Measurements from ENCODE around the gene TMEM156.

The TMEM156 gene

DNA sequence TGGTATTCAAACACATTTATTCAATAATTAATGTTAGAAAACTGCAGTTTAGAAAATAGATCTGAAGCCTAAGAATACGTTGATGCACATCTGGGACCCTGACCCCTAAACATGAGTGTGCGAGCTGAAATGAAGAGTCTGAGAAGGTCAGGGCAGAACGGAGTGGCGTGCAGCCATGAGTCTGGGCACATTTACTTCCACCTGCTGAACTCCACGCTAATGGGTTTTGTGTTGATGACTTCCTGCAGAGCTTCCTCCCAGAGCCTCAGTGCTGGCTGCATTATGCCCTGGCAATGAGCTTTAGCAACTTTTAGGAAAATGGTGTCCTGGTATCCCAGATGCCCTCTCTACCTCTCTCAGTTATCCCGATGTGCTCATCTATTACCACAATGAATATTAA lies 111.5 kb downstream of the TMEM156 start:
- no peak for DNase-seq

DNA sequence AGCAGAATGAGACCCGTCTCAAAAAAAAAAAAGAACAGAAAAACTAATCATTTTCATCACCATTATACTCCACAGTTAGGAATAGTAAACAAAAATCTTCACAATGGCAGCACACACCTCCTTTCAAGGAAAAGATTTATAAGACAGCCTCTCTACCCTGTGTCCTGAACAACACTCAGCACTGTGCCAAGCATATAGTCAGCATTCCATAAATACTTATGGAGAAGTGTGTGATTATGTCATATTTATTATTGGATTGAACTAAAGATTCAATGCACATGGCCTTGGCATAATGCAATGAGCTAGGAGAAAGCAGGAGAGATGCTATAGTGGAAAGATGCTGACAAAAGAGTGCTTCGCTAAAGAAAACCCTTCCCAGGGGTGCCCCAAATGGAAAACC lies 112.0 kb downstream of the TMEM156 start:
- no peak for DNase-seq

DNA sequence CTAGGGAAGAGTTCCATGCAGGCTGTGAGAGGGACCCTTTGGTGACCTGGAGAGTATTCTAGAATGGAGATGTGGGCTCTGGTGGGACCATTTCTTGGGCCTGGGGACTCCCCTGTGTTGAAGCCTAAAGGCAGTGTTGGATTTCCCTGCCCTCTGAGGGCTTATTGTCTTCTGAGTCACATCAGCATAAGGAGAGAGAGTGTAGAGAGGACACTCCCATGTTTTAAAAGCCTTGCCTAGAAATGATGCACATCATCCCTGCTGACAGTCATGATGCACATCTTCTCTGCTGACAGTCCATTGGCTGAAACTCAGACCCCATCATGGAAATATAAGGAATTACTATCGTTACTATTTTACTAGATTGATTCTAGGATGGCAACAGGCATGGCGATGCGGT lies 112.7 kb downstream of the TMEM156 start:
- no peak for DNase-seq

DNA sequence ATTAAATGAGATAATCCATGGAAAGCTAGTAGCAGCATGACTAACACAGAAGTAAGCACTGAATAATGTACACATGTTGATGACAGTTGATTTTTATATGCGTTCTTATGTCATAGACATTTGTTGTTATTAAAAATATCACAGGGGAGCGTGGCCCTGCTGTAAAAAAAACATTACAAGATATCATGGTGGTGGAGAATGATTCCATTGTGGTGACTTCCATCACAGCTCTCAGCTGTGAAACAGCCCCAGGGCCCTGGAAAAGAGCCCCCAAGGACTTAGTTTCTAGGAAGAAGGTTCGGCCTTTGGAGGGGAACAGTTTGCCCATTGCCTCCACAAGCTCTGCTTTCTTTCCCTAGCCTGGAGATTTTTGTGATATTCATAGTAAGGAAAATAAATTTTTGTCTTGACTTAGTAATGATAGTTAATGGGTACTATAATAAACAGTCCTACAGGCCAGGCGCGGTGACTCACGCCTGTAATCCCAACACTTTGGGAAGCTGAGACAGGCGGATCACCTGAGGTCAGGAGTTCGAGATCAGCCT lies 114.7 kb downstream of the TMEM156 start:
- DNase-seq: no peak

Data from activated CD4-positive, alpha-beta T cell treated with anti-CD3 and anti-CD28 coated beads, Interleukin-2, amount 50 U/mL, for 4 hours (primary cell).